CD4-positive, alpha-beta T cell treated with Interferon alpha-2 for 1 hour (primary cell): Measurements from ENCODE around the gene COL23A1.
"Not testable (repeated sequence)": the region's sequence is repeated elsewhere in the genome, so short reads cannot be mapped to it uniquely, and the experiment has no call there.

Experiments used
- DNase-seq, 2 donors: peaks; one replicate each; pipeline ENCODE4 v3.0.0-alpha.2; 2020 to 2022

The COL23A1 gene

GRCh38 chr5:178202541-178202940 lies 387.7 kb downstream of the COL23A1 start:
- no peak for DNase-seq

GRCh38 chr5:178201927-178202235 lies 388.3 kb downstream of the COL23A1 start:
- no peak for DNase-seq

- no peak for DNase-seq
Observed at GRCh38 chr5:178201221-178201926, 388.8 kb downstream of the COL23A1 start.

- no peak for DNase-seq
Observed at GRCh38 chr5:178199581-178200434, 390.4 kb downstream of the COL23A1 start.

GRCh38 chr5:178198706-178199105 lies 391.5 kb downstream of the COL23A1 start:
- DNase-seq, result no peak

GRCh38 chr5:178198151-178198550 lies 392.0 kb downstream of the COL23A1 start:
- DNase-seq, result not testable (repeated sequence)

GRCh38 chr5:178196986-178197385 lies 393.2 kb downstream of the COL23A1 start:
- no peak for DNase-seq

GRCh38 chr5:178196281-178196812 lies 393.8 kb downstream of the COL23A1 start:
- no peak for DNase-seq

- DNase-seq, result no peak
Observed at GRCh38 chr5:178194026-178194425, 396.2 kb downstream of the COL23A1 start.

- no peak for DNase-seq
Observed at GRCh38 chr5:178193251-178193809, 396.9 kb downstream of the COL23A1 start.

- DNase-seq, result no peak
Observed at GRCh38 chr5:178192787-178193186, 397.4 kb downstream of the COL23A1 start.

GRCh38 chr5:178192244-178192643 lies 397.9 kb downstream of the COL23A1 start:
- DNase-seq, result no peak

GRCh38 chr5:178191661-178192060 lies 398.5 kb downstream of the COL23A1 start:
- no peak for DNase-seq

GRCh38 chr5:178189433-178189832 lies 400.8 kb downstream of the COL23A1 start:
- no peak for DNase-seq
